ENCODE data around the gene FCMR. TPM values are rescaled to one million over a fixed set of nuclear protein-coding genes. Genes with fewer than 3 reads are reported as not detected.
A peak's percentile ranks its signal among the peaks of the same experiment; 100 is the strongest.

FCMR gene
- total RNA-seq, 1 donor from 2014 or later: not detected

DNA sequence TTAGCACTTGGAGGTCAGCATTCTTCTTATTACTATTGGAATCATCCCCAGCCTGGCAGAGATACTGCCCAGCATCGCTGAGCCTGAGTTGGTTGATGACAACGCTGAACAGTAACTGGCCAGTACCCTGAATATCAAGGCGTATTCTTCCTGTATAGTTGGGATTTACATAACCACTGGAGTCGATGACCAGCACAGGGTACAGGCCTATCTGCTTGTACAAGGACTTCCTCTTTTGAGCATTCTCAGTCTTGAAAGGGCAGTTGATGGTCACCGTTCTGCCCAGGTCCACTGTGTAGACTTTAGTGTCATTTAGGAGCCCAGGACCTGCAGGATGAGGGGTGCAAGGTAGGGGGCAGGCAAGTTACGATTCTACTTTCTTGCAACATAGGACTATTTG lies 15.7 kb upstream of the FCMR start:
- TF ChIP-seq, protein P1, sequence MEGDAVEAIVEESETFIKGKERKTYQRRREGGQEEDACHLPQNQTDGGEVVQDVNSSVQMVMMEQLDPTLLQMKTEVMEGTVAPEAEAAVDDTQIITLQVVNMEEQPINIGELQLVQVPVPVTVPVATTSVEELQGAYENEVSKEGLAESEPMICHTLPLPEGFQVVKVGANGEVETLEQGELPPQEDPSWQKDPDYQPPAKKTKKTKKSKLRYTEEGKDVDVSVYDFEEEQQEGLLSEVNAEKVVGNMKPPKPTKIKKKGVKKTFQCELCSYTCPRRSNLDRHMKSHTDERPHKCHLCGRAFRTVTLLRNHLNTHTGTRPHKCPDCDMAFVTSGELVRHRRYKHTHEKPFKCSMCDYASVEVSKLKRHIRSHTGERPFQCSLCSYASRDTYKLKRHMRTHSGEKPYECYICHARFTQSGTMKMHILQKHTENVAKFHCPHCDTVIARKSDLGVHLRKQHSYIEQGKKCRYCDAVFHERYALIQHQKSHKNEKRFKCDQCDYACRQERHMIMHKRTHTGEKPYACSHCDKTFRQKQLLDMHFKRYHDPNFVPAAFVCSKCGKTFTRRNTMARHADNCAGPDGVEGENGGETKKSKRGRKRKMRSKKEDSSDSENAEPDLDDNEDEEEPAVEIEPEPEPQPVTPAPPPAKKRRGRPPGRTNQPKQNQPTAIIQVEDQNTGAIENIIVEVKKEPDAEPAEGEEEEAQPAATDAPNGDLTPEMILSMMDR (IDR thresholded peaks at IDR 0.05): no peak
- Mint-ChIP-seq H3K27me3 (ENCODE audit: low read depth) (peaks cover 8% of the 10 kb centered on the region), H3K4me1 (ENCODE audit: low read depth) (no peaks in the 10 kb centered on the region), H3K36me3 (ENCODE audit: low read depth) (no peaks in the 10 kb centered on the region), H3K9me3 (ENCODE audit: low read depth) (no peaks in the 10 kb centered on the region), H3K27ac (ENCODE audit: unreplicated experiment) (no peak overlapping the region), H3K4me3 (ENCODE audit: unreplicated experiment) (no peak overlapping the region)
- DNase-seq (ENCODE audit: low spot score): no peak

DNA sequence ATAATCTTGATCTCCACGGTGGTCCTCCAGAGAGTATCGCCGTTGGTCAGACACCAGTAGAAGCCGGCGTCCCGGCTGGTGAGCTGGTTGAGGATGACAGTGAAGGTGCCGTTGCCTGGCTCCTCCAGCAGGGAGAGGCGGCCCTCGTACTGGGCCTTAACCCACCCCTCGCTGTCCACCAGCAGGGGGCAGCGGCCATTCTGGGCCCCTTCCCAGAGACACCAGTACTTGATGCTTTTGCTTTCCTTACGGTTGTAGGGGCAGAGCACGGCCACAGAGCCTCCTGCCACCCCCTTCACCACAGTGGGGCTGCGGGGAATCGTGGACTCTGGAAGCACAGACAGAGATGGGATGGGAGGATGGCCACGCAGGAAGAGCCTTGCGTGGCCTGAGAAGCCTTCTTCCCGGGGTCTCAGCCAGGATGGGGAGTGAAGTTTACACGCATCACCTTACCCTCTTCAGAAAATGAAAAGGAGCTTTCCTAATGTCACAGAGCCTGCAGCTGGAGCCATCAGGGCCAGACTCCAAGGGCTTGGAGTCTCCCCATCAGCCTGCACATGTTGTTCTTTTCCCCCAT lies 13.8 kb upstream of the FCMR start:
- Mint-ChIP-seq H3K4me1 (ENCODE audit: low read depth) (no peaks in the 10 kb centered on the region), H3K27me3 (ENCODE audit: low read depth) (peaks cover 8% of the 10 kb centered on the region), H3K9me3 (ENCODE audit: low read depth) (no peaks in the 10 kb centered on the region), H3K36me3 (ENCODE audit: low read depth) (no peaks in the 10 kb centered on the region), H3K27ac (ENCODE audit: unreplicated experiment) (no peak overlapping the region), H3K4me3 (ENCODE audit: unreplicated experiment) (no peak overlapping the region)
- TF ChIP-seq, protein P1 (IDR thresholded peaks at IDR 0.05): peak; percentile 54
- DNase-seq (ENCODE audit: low spot score): no peak

DNA sequence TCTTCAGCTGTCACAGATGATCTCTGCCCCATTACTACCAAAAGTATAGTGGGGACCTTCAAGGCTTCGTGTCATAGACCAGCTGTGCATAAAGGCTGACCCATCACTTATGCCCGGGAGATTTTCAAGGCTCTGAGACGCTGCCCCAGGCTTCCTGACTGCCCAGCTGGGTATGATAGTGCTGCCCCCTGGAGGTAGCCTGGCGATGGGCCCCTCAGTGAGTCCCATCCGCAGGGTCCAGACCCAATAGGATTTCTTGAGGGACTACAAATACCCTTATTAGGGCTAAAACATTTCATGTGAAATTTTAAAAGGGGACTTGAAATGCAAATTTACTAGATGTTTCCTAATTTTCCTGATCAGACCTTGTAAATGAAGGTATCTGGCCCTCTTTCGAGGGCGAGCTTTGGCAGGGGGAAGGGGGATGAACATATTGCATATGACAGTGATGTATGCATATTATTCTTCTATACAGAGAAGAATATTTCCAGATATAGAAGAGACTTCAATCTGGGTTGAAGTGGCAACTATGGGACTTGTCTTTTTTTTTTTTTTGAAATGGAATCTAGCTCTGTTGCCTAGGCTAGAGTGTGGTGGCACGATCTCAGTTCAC lies 11.7 kb upstream of the FCMR start:
- Mint-ChIP-seq H3K9me3 (ENCODE audit: low read depth) (no peaks in the 10 kb centered on the region), H3K27ac (ENCODE audit: unreplicated experiment) (no peak overlapping the region), H3K4me3 (ENCODE audit: unreplicated experiment) (no peak overlapping the region), H3K36me3 (ENCODE audit: low read depth) (no peaks in the 10 kb centered on the region), H3K27me3 (ENCODE audit: low read depth) (peaks cover 4% of the 10 kb centered on the region), H3K4me1 (ENCODE audit: low read depth) (no peaks in the 10 kb centered on the region)
- TF ChIP-seq, protein P1 (IDR thresholded peaks at IDR 0.05): peak; percentile 64
- DNase-seq (ENCODE audit: low spot score): no peak

DNA sequence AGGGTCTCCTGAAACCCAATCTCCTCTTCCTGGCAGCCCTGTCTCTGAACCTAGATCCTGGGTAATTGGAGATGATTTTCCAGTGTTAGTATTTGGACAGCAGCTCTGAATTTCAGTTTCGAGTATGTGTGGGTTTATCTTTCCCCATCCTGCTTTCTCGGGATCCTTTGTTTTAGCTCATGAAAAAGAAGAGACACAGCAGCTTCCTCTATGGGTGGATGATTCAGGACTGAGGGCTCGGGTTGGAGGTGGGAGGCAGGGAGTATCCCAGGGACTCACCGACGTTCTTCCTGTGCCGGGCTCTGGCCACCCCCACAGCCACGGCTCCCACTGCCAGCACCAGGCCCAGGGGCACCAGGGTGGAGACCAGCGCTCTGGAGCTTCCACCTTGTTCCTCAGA lies 10.4 kb upstream of the FCMR start:
- Mint-ChIP-seq H3K36me3 (ENCODE audit: low read depth) (no peaks in the 10 kb centered on the region), H3K9me3 (ENCODE audit: low read depth) (no peaks in the 10 kb centered on the region), H3K27ac (ENCODE audit: unreplicated experiment) (no peak overlapping the region), H3K4me3 (ENCODE audit: unreplicated experiment) (no peak overlapping the region), H3K4me1 (ENCODE audit: low read depth) (no peaks in the 10 kb centered on the region), H3K27me3 (ENCODE audit: low read depth) (peaks cover 3% of the 10 kb centered on the region)
- DNase-seq (ENCODE audit: low spot score): no peak
- TF ChIP-seq, protein P1 (IDR thresholded peaks at IDR 0.05): no peak

DNA sequence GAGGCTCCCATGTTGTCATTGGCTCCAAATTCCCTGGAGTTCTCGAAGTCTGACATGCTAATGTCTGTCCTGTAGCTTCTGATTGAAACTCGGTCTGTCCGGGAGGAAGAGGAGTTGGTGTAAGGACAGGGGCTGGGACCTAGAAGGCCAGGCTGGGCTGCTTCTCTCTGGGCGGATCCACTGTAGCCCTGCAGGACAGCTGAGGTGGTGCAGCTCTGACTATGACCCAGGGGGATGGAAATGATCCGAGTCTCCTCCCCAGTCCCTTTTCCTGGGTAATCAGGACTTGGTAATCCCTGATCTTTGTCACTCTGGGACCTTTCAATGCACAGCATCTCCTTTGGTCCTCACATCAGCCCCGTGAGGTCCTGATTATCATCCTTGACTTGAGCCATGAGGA lies 10.0 kb upstream of the FCMR start:
- TF ChIP-seq, protein P1 (IDR thresholded peaks at IDR 0.05): peak; percentile 17
- Mint-ChIP-seq H3K4me3 (ENCODE audit: unreplicated experiment) (no peak overlapping the region), H3K27me3 (ENCODE audit: low read depth) (no peaks in the 10 kb centered on the region), H3K9me3 (ENCODE audit: low read depth) (no peaks in the 10 kb centered on the region), H3K27ac (ENCODE audit: unreplicated experiment) (no peak overlapping the region), H3K4me1 (ENCODE audit: low read depth) (no peaks in the 10 kb centered on the region), H3K36me3 (ENCODE audit: low read depth) (no peaks in the 10 kb centered on the region)
- DNase-seq (ENCODE audit: low spot score): no peak
